Stimulated activated CD4-positive, alpha-beta T cell treated with anti-CD3 and anti-CD28 coated beads, Interleukin-4, amount 100 ng/mL, for 1 hour (primary cell): ENCODE results near the gene PKNOX1.
"Not testable (repeated sequence)": the region's sequence is repeated elsewhere in the genome, so short reads cannot be mapped to it uniquely, and the experiment has no call there.

Source experiments
- DNase-seq: peaks from one replicate; pipeline ENCODE4 v3.0.0-alpha.2; 2020

The PKNOX1 gene

GRCh38 chr21:43064265-43064917, 90.0 kb downstream of the PKNOX1 start:
- not testable (repeated sequence) for DNase-seq

DNA sequence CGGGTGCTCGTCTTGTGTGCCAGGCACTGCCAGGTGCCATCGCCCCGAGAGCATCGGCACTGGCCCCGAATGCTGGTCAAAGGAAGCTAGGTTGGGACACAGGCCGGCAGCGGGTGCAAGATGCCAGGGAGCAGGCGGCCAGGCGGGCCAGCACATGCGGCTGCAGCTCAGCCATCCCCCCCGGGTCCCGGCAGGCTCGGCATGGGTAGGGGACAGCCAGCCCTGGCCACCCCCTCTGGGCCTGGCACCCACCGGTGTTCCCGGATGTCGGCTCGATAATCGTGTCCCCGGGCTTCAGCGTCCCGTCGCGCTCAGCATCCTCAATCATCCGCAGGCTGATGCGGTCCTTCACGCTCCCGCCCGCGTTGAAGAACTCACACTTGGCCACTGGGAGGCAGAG, 91.6 kb downstream of the PKNOX1 start:
- not testable (repeated sequence) for DNase-seq

DNA sequence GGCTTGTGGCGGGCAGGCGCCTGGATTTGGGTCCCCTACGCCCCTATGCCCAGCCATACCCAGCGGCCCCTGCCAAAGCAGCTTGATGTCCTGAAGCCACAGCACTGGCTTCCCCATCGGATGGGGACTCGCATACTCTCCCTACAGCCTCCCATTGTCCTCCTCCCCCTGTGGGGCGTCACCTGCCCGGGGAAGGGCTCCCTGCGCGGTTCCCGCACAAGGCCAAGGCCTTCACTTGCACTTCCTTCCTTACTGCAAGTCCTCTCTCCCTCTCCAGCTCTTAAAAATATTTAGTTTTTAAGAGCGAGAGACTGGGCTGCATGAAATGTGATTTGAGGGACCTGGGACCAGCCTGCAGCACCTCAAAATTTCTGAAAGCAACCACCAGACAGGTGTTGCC, 92.3 kb downstream of the PKNOX1 start:
- not testable (repeated sequence) for DNase-seq

GRCh38 chr21:43068065-43068464, 93.7 kb downstream of the PKNOX1 start:
- not testable (repeated sequence) for DNase-seq

GRCh38 chr21:43069682-43070081, 95.3 kb downstream of the PKNOX1 start:
- DNase-seq, result not testable (repeated sequence)

DNA sequence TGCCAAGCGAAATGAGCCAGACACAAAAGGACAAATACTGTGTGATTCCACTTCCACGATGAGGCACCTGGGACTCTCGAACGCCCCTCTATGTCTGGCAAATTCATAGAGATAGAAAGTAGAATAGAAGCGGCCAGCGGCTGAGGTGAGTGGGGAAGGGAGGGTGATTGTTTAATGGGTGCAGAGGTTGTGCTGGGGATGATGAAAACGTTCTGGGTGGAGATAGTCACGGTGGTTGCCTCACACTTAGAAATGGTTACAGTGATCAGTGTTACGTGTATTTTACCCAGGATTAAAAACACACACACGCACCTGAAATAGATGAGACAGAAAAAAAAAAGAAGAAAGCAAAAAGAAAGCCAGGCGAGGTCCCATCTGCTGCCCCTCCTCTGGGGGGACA, 98.4 kb downstream of the PKNOX1 start:
- not testable (repeated sequence) for DNase-seq

GRCh38 chr21:43074401-43075169, 100.2 kb downstream of the PKNOX1 start:
- DNase-seq, result not testable (repeated sequence)

- not testable (repeated sequence) for DNase-seq
Observed at GRCh38 chr21:43075170-43076022, 101.0 kb downstream of the PKNOX1 start, which contains the start of gene CBS. Gene CBS, minus strand, starts transcription at chr21:43075835. Its CDS starts 3,642 bp downstream, at chr21:43072193.

GRCh38 chr21:43076023-43076637, 101.8 kb downstream of the PKNOX1 start:
- DNase-seq, result not testable (repeated sequence)

DNA sequence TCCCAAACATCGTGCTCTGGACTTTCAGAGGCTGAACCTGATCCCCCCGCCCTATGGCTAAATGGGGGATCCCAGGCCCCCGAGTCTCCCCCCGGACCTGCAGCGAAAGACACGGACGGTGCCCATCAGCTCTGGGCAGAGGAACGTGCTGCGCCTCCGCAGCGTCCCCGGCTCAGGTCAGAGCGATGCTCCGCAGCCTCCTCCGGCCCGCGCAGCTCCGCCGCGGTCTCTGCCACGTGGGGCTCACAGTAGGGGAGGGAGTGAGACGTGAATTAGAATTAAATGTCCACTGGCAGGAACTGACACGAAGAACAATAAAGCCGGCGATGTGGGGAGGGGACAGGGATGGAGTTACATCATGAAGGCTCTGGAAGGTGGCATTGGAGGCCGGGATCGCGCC, 102.3 kb downstream of the PKNOX1 start:
- not testable (repeated sequence) for DNase-seq

GRCh38 chr21:43082587-43083300, 108.4 kb downstream of the PKNOX1 start:
- not testable (repeated sequence) for DNase-seq
